NOMO-1 treated with DMSO at 0.1 percent for 48 hours (cell line): ENCODE results near the gene RBSN.
A peak's percentile ranks its signal among the peaks of the same experiment; 100 is the strongest.
"Not testable (repeated sequence)": the region's sequence is repeated elsewhere in the genome, so short reads cannot be mapped to it uniquely, and the experiment has no call there.

Experiments used
- DNase-seq: peaks from one replicate; lab custom pipeline; 2025; ENCODE audit not compliant: unreplicated experiment; lab: John Stamatoyannopoulos, UW

The RBSN gene

GRCh38 chr3:15098503-15099363 lies at the start of gene RBSN:
Gene RBSN, minus strand, starts transcription at chr3:15099148. Its CDS starts 3,028 bp downstream, at chr3:15096120.
- peak; percentile 94 for DNase-seq

- DNase-seq: no peak
Measured at GRCh38 chr3:15148614-15149013, 49.7 kb upstream of the RBSN start.

GRCh38 chr3:15136885-15137284 lies 37.9 kb upstream of the RBSN start:
- not testable (repeated sequence) for DNase-seq

GRCh38 chr3:15134968-15135367 lies 36.0 kb upstream of the RBSN start:
- not testable (repeated sequence) for DNase-seq

GRCh38 chr3:15128403-15128802 lies 29.5 kb upstream of the RBSN start:
- not testable (repeated sequence) for DNase-seq

- DNase-seq: not testable (repeated sequence)
Measured at GRCh38 chr3:15126975-15127374, 28.0 kb upstream of the RBSN start.

- DNase-seq: no peak
Measured at GRCh38 chr3:15122398-15122797, 23.4 kb upstream of the RBSN start.

GRCh38 chr3:15121936-15122335 lies 23.0 kb upstream of the RBSN start:
- no peak for DNase-seq

GRCh38 chr3:15120986-15121385 lies 22.0 kb upstream of the RBSN start:
- DNase-seq: no peak

GRCh38 chr3:15117011-15117410 lies 18.1 kb upstream of the RBSN start:
- no peak for DNase-seq

- DNase-seq: no peak
Measured at GRCh38 chr3:15116032-15116669, 17.2 kb upstream of the RBSN start.

- no peak for DNase-seq
Measured at GRCh38 chr3:15114466-15115358, 15.8 kb upstream of the RBSN start.

GRCh38 chr3:15113884-15114283 lies 14.9 kb upstream of the RBSN start:
- no peak for DNase-seq

- no peak for DNase-seq
Measured at GRCh38 chr3:15113471-15113870, 14.5 kb upstream of the RBSN start.

- DNase-seq: no peak
Measured at GRCh38 chr3:15112011-15112410, 13.1 kb upstream of the RBSN start.

- DNase-seq: no peak
Measured at GRCh38 chr3:15110206-15110605, 11.3 kb upstream of the RBSN start.

- DNase-seq: no peak
Measured at GRCh38 chr3:15108869-15109268, 9.9 kb upstream of the RBSN start.

GRCh38 chr3:15108082-15108545 lies 9.2 kb upstream of the RBSN start:
- DNase-seq: peak; percentile 49

- DNase-seq: peak; percentile 48
Measured at GRCh38 chr3:15107075-15107947, 8.4 kb upstream of the RBSN start.

- no peak for DNase-seq
Measured at GRCh38 chr3:15102836-15103235, 3.9 kb upstream of the RBSN start.
